Effector memory CD4-positive, alpha-beta T cell (primary cell): ENCODE data around the gene NAGK.

Source experiments
- DNase-seq, 3 donors: peaks; one replicate each; pipeline ENCODE4 v3.0.0-alpha.2; 2020
- H3K27ac ChIP-seq: 2 replicates; pipeline ENCODE4 v1.7.0; 2013; ENCODE audit warnings: mild to moderate bottlenecking, low read length, moderate library complexity; ENCODE audit not compliant: insufficient read depth, poor library complexity, severe bottlenecking
- H3K27me3 ChIP-seq: replicated peaks from 2 replicates; pipeline ENCODE4 v1.7.0; 2013; ENCODE audit warnings: mild to moderate bottlenecking, low read length; ENCODE audit not compliant: insufficient read depth, control insufficient read depth, poor library complexity, severe bottlenecking
- H3K36me3 ChIP-seq: 2 replicates; pipeline ENCODE4 v1.7.0; 2013; ENCODE audit warnings: mild to moderate bottlenecking, low read length, moderate library complexity; ENCODE audit not compliant: control insufficient read depth, insufficient read depth
- H3K4me1 ChIP-seq: 2 replicates; pipeline ENCODE4 v1.7.0; 2013; ENCODE audit warnings: low read length, mild to moderate bottlenecking; ENCODE audit not compliant: control insufficient read depth, insufficient read depth, poor library complexity, severe bottlenecking
- H3K4me3 ChIP-seq: 2 replicates; pipeline ENCODE4 v1.7.0; 2013; ENCODE audit warnings: low read length, low read depth, mild to moderate bottlenecking; ENCODE audit not compliant: insufficient read depth, poor library complexity, severe bottlenecking
- H3K9me3 ChIP-seq: 2 replicates; pipeline ENCODE4 v1.7.0; 2013; ENCODE audit warnings: mild to moderate bottlenecking, low read length, moderate library complexity; ENCODE audit not compliant: control insufficient read depth

Gene NAGK

GRCh38 chr2:71067567-71068217 lies 756 bp upstream of the NAGK start:
- Histone ChIP-seq H3K27me3 (no peaks in the 10 kb centered on the region), H3K9me3 (no peaks in the 10 kb centered on the region), H3K27ac (peak overlapping the region; percentile 95), H3K4me1 (peaks cover 30% of the 10 kb centered on the region), H3K4me3 (peak overlapping the region; percentile 79), H3K36me3 (no peaks in the 10 kb centered on the region)
- DNase-seq: no peak

DNA sequence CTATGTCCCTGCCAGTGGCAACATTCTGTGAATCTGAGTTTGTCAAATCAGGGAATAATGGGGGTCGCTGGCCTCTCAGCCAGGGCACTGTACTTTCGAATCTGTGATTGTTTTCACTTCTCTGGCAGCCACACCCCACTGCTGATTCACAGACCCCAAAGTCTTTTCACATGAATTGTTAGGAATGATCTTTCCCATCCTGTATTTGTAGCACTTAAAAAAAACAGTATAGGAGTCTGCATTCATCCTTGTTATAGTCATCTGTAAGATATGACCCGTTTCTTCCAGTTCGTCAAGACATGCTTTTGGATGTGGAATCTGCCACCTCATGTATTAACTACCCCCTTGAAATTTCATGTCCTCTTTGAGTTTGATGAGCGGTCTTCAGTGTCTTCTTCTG lies 928 bp downstream of the NAGK start:
- H3K4me1 ChIP-seq: peaks cover 38% of the 10 kb centered on the region
- peak overlapping the region; percentile 79 for H3K4me3 ChIP-seq
- no peak for DNase-seq
- no peaks in the 10 kb centered on the region for H3K36me3 ChIP-seq
- no peaks in the 10 kb centered on the region for H3K27me3 ChIP-seq
- no peaks in the 10 kb centered on the region for H3K9me3 ChIP-seq
- peak overlapping the region; percentile 95 for H3K27ac ChIP-seq

- Histone ChIP-seq H3K4me1 (peaks cover 38% of the 10 kb centered on the region), H3K27ac (no peak overlapping the region), H3K36me3 (peaks cover 2% of the 10 kb centered on the region), H3K4me3 (no peak overlapping the region), H3K9me3 (no peaks in the 10 kb centered on the region), H3K27me3 (no peaks in the 10 kb centered on the region)
- no peak for DNase-seq
These were observed 2.0 kb downstream of the NAGK start for GRCh38 chr2:71070294-71071093.

- Histone ChIP-seq H3K27ac (peak overlapping the region; percentile 79), H3K9me3 (no peaks in the 10 kb centered on the region), H3K27me3 (no peaks in the 10 kb centered on the region), H3K4me1 (peaks cover 38% of the 10 kb centered on the region), H3K4me3 (peak overlapping the region; percentile 23), H3K36me3 (peaks cover 14% of the 10 kb centered on the region)
- DNase-seq: peak; percentile 49 to 60 (median 59)
These were observed 3.4 kb downstream of the NAGK start for GRCh38 chr2:71071681-71072398.

DNA sequence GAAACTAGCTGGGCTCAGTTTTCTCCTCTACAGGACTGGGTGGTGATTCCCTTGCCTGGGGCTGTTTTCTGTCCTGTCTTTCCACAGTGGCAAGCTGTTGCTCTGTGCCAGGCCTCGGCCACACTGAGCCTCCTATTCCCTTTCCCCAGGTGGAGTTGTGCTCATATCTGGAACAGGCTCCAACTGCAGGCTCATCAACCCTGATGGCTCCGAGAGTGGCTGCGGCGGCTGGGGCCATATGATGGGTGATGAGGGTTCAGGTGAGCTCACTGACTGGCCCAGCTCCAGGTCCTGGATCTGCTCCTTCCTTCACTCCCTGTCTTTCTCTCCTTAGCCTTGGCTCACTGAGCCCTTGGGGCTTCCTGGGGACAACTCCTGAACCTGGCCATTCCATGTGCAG lies 4.0 kb downstream of the NAGK start:
- no peak for DNase-seq
- H3K27ac ChIP-seq: peak overlapping the region; percentile 79
- H3K27me3 ChIP-seq: no peaks in the 10 kb centered on the region
- peaks cover 20% of the 10 kb centered on the region for H3K36me3 ChIP-seq
- peaks cover 37% of the 10 kb centered on the region for H3K4me1 ChIP-seq
- no peaks in the 10 kb centered on the region for H3K9me3 ChIP-seq
- H3K4me3 ChIP-seq: peak overlapping the region; percentile 23

DNA sequence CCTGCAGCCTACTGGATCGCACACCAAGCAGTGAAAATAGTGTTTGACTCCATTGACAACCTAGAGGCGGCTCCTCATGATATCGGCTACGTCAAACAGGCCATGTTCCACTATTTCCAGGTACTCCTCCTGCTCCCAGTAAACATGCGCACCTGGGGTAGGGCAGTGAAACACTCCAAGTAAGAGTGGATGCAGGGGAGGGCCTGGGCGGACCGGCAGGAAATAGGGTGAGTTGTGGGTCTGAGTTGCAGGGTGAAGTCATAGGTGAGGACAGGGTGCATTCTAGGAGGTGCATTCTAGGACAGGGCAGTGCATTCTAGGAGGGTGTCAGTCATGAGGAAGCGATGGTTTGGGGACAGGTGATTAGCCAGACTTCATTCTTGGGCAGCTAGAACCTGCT lies 5.0 kb downstream of the NAGK start:
- peaks cover 35% of the 10 kb centered on the region for H3K4me1 ChIP-seq

DNA sequence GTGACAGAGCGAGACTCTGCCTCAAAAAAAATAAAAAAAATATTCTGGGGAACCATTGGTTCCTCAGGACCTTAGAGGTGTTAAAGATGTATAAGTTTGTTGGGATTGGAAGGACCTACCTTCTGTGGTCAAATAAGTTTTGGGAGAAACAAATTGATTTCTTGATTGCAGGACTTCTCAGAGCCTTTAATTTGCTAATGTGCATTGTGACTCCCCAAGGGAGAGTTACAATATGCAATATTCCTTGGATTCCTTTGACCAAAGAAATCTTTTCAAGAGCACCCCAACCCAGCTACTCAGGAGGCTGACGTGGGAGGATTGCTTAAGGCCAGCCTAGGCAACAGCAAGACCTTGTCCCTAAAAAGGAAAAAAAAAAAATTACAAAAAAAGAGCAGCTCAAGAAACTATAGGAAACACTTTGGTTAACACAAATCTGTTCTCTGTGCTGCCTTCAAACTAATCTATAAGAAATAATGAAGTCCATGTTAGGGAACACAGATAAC lies 6.5 kb downstream of the NAGK start:
- peaks cover 37% of the 10 kb centered on the region for H3K36me3 ChIP-seq

More for the DNA sequence above, 5.0 kb downstream of the NAGK start:
- Histone ChIP-seq H3K27me3 (no peaks in the 10 kb centered on the region), H3K4me3 (no peak overlapping the region), H3K27ac (peak overlapping the region; percentile 79), H3K9me3 (no peaks in the 10 kb centered on the region), H3K36me3 (peaks cover 30% of the 10 kb centered on the region)
- DNase-seq: no peak

GRCh38 chr2:71078624-71079023 lies 10.2 kb downstream of the NAGK start:
- no peaks in the 10 kb centered on the region for H3K27me3 ChIP-seq
- H3K36me3 ChIP-seq: peaks cover 37% of the 10 kb centered on the region
- DNase-seq: no peak
- H3K27ac ChIP-seq: no peak overlapping the region
- H3K4me1 ChIP-seq: no peaks in the 10 kb centered on the region
- no peaks in the 10 kb centered on the region for H3K9me3 ChIP-seq
- no peak overlapping the region for H3K4me3 ChIP-seq

More for the DNA sequence above, 6.5 kb downstream of the NAGK start:
- no peak overlapping the region for H3K27ac ChIP-seq
- no peak overlapping the region for H3K4me3 ChIP-seq
- no peaks in the 10 kb centered on the region for H3K27me3 ChIP-seq
- peaks cover 25% of the 10 kb centered on the region for H3K4me1 ChIP-seq
- no peak for DNase-seq
- H3K9me3 ChIP-seq: no peaks in the 10 kb centered on the region

- DNase-seq: peak in 1 of 3 donors; percentile 2
- Histone ChIP-seq H3K4me3 (no peak overlapping the region), H3K27me3 (no peaks in the 10 kb centered on the region), H3K36me3 (peaks cover 16% of the 10 kb centered on the region), H3K9me3 (no peaks in the 10 kb centered on the region), H3K4me1 (peaks cover 5% of the 10 kb centered on the region), H3K27ac (no peak overlapping the region)
These were observed 14.2 kb downstream of the NAGK start for GRCh38 chr2:71082402-71083252.
